Left cardiac atrium (tissue), 4 donors: Measurements from ENCODE around the gene ETFBKMT. TPM values are rescaled to one million over a fixed set of nuclear protein-coding genes. Genes with fewer than 3 reads are reported as not detected.
A peak's percentile ranks its signal among the peaks of the same experiment; 100 is the strongest.
"Not testable (repeated sequence)": the region's sequence is repeated elsewhere in the genome, so short reads cannot be mapped to it uniquely, and the experiment has no call there.

ENCODE experiments used
- ATAC-seq, 2 donors: fragments of 200-7000 bp; cut with Tn5 transposase; one replicate each; pipeline ENCODE4 v1.9.1; 2020; ENCODE audit warnings: mild to moderate bottlenecking in 2 of 2, moderate library complexity in 2 of 2
- DNase-seq: peaks from one replicate; pipeline ENCODE4 v3.0.0-alpha.2; 2020
- intact Hi-C, 2 donors: fragments of 100-400 bp; cut with DNase I; formaldehyde crosslinking; loops; one replicate each; pipeline versions ENCODE4 v1.14.1 to v1.15.1; 2022 to 2023
- total RNA-seq, 2 donors: library from RNA; stranded (reverse); fragmentation: NEBNext Ultra II Directional; extraction: Animal tissue kit (Norgen Biotek cat#: 25700); gene quantifications; one replicate each; pipeline ENCODE4 v1.2.1, GENCODE V29; 2021
- donor health status: DM: no; HTN: yes; CAD: no.
- donor health status: DM: no; HTN: yes; CAD: no; lungs with severe emphysema.
- donor health status: DM: yes; HTN: yes; CAD: no.
- donor health status: Dilated cardiomyopathy.

Gene ETFBKMT
- total RNA-seq, 2 donors from 2014 or later, result 4.6 to 5.4 TPM

GRCh38 chr12:31710021-31710818, 50.7 kb downstream of the ETFBKMT start:
- DNase-seq, result no peak
- intact Hi-C loops, result no loop called here
- ATAC-seq, result no peak

- intact Hi-C loops, result no loop called here
- ATAC-seq (no peak), DNase-seq (no peak)
These were observed 53.4 kb downstream of the ETFBKMT start for GRCh38 chr12:31712877-31713276.

- intact Hi-C loops, result no loop called here
- no peak for DNase-seq
- ATAC-seq, result no peak
These were observed 55.2 kb downstream of the ETFBKMT start for GRCh38 chr12:31714406-31715271.

- no peak for DNase-seq
- ATAC-seq, result peak; percentile 57 to 85
- intact Hi-C loops, result no loop called here
These were observed 55.9 kb downstream of the ETFBKMT start for GRCh38 chr12:31715283-31715825.

- intact Hi-C loops, ATAC-seq: not testable (repeated sequence)
These were observed 57.5 kb downstream of the ETFBKMT start for GRCh38 chr12:31716998-31717397.

GRCh38 chr12:31718542-31719198, 59.2 kb downstream of the ETFBKMT start:
- DNase-seq, intact Hi-C loops, ATAC-seq: not testable (repeated sequence)

More at GRCh38 chr12:31716998-31717397, 57.5 kb downstream of the ETFBKMT start:
- not testable (repeated sequence) for DNase-seq

GRCh38 chr12:31722580-31722979, 63.1 kb downstream of the ETFBKMT start:
- ATAC-seq (no peak), DNase-seq (no peak)
- intact Hi-C loops, result no loop called here

Other genes starting within 250 kb of the ETFBKMT start
- 10 to 100 TPM; 28.7 to 33.2 TPM for gene DENND5B, start 68.6 kb upstream of the ETFBKMT start, total RNA-seq
- gene AMN1, start 69.3 kb downstream of the ETFBKMT start, total RNA-seq, result 10 to 100 TPM in 1 of 2 donors, 1 to 10 TPM in 1; 9.8 to 13.1 TPM